ENCODE data around the gene CFAP68.

CFAP68 gene

DNA sequence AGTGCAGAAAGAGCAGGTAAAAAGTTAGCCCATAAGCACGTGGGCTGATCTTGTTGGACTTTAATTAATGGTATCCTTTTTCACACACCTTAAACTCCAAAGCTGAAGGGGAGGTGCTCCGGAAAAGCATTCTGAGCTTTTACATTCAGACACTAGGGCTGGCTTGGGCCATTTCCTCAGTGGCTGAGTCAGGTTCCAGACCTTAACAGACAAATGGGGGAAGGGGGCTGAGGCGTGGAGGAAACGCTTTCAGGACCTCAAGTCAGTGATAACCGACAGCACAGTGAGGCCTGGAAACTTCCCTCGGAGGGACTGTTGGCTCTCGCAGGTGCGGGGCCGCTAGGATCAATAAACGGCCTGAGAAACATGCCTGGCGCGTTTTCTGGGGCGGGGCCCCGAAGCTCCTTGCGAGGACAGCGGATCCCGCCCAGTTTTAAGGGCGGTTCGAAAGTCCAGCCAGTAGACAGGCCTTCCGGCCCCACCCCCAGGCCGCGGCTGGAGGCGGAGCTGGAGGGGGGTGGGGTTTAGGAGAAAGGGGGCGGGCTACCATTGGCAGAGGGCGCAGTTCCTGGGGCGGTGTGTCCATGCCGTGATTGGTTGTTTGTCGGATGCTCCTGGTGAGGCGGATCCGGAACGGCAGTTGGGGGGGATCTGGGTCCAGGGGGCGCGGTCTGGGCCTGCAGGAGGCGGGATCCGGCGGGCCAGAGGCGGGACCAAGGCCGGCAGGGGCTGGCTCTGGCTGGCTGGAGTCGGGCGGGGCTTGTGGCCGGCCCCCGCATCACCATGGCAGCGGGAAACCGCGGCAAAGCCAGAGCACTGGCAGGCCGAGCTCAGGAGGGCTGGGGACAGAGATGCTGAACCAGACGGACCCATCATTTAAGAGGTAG lies 47.4 kb downstream of the CFAP68 start (continued):
- TF ChIP-seq, protein P1, sequence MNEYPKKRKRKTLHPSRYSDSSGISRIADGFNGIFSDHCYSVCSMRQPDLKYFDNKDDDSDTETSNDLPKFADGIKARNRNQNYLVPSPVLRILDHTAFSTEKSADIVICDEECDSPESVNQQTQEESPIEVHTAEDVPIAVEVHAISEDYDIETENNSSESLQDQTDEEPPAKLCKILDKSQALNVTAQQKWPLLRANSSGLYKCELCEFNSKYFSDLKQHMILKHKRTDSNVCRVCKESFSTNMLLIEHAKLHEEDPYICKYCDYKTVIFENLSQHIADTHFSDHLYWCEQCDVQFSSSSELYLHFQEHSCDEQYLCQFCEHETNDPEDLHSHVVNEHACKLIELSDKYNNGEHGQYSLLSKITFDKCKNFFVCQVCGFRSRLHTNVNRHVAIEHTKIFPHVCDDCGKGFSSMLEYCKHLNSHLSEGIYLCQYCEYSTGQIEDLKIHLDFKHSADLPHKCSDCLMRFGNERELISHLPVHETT (tag by site-specific recombination; IDR thresholded peaks at IDR 0.05): no peak
- TF ChIP-seq ZNF560 (tag by site-specific recombination; IDR thresholded peaks at IDR 0.05; ENCODE audit: borderline replicate concordance) (no peak), ZNF146 (tag by site-specific recombination; IDR thresholded peaks at IDR 0.05) (no peak), ZNF24 (tag by site-specific recombination; IDR thresholded peaks at IDR 0.05) (no peak), ZNF341 (tag by site-specific recombination; IDR thresholded peaks at IDR 0.05; ENCODE audit: low read depth) (peak; percentile 88), ZNF311 (tag by site-specific recombination; IDR thresholded peaks at IDR 0.05; ENCODE audit: borderline replicate concordance) (no peak), ZNF830 (tag by site-specific recombination; IDR thresholded peaks at IDR 0.05; ENCODE audit: low read depth) (no peak), ZNF223 (tag by site-specific recombination; IDR thresholded peaks at IDR 0.05) (no peak), ZNF791 (tag by site-specific recombination; IDR thresholded peaks at IDR 0.05) (no peak), BCL11B (tag by site-specific recombination; IDR thresholded peaks at IDR 0.05; ENCODE audit: low read depth) (no peak), ZEB2 (tag by site-specific recombination; IDR thresholded peaks at IDR 0.05) (no peak), KLF16 (tag by site-specific recombination; IDR thresholded peaks at IDR 0.05) (0 out of 2 replicates have a peak, but pooled peaks have one; percentile 15), ZNF501 (tag by site-specific recombination; IDR thresholded peaks at IDR 0.05) (no peak), ZNF404 (tag by site-specific recombination; IDR thresholded peaks at IDR 0.05) (no peak), ZFP37 (tag by site-specific recombination; IDR thresholded peaks at IDR 0.05) (no peak), ZNF354C (tag by site-specific recombination; IDR thresholded peaks at IDR 0.05; ENCODE audit: borderline replicate concordance, low read depth) (no peak), ZNF274 (IDR thresholded peaks at IDR 0.05; ENCODE audit: low read length) (no peak), ZNF274 (tag by site-specific recombination; IDR thresholded peaks at IDR 0.05; ENCODE audit: borderline replicate concordance) (no peak), PRDM1 (tag by site-specific recombination; IDR thresholded peaks at IDR 0.05) (no peak), ZNF221 (tag by site-specific recombination; IDR thresholded peaks at IDR 0.05; ENCODE audit: borderline replicate concordance) (no peak), ZBTB17 (tag by site-specific recombination; IDR thresholded peaks at IDR 0.05) (peak; percentile 69; the same call in 1 of the 2 replicates), HOXC10 (CRISPR knock-in tag; IDR thresholded peaks at IDR 0.05) (no peak), ZNF747 (tag by site-specific recombination; IDR thresholded peaks at IDR 0.05) (no peak)
- TF ChIP-seq, protein P2, sequence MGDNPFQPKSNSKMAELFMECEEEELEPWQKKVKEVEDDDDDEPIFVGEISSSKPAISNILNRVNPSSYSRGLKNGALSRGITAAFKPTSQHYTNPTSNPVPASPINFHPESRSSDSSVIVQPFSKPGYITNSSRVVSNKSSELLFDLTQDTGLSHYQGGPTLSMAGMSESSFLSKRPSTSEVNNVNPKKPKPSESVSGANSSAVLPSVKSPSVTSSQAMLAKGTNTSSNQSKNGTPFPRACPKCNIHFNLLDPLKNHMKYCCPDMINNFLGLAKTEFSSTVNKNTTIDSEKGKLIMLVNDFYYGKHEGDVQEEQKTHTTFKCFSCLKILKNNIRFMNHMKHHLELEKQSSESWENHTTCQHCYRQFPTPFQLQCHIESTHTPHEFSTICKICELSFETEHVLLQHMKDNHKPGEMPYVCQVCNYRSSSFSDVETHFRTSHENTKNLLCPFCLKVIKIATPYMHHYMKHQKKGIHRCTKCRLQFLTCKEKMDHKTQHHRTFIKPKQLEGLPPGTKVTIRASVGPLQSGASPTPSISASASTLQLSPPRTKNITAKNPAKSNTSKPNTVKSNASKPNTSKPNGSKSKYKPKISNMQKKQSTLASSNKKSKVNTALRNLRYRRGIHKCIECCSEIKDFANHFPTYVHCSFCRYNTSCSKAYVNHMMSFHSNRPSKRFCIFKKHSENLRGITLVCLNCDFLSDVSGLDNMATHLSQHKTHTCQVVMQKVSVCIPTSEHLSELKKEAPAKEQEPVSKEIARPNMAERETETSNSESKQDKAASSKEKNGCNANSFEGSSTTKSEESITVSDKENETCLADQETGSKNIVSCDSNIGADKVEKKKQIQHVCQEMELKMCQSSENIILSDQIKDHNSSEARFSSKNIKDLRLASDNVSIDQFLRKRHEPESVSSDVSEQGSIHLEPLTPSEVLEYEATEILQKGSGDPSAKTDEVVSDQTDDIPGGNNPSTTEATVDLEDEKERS (tag by site-specific recombination; IDR thresholded peaks at IDR 0.05): no peak
- TF ChIP-seq, protein P3, sequence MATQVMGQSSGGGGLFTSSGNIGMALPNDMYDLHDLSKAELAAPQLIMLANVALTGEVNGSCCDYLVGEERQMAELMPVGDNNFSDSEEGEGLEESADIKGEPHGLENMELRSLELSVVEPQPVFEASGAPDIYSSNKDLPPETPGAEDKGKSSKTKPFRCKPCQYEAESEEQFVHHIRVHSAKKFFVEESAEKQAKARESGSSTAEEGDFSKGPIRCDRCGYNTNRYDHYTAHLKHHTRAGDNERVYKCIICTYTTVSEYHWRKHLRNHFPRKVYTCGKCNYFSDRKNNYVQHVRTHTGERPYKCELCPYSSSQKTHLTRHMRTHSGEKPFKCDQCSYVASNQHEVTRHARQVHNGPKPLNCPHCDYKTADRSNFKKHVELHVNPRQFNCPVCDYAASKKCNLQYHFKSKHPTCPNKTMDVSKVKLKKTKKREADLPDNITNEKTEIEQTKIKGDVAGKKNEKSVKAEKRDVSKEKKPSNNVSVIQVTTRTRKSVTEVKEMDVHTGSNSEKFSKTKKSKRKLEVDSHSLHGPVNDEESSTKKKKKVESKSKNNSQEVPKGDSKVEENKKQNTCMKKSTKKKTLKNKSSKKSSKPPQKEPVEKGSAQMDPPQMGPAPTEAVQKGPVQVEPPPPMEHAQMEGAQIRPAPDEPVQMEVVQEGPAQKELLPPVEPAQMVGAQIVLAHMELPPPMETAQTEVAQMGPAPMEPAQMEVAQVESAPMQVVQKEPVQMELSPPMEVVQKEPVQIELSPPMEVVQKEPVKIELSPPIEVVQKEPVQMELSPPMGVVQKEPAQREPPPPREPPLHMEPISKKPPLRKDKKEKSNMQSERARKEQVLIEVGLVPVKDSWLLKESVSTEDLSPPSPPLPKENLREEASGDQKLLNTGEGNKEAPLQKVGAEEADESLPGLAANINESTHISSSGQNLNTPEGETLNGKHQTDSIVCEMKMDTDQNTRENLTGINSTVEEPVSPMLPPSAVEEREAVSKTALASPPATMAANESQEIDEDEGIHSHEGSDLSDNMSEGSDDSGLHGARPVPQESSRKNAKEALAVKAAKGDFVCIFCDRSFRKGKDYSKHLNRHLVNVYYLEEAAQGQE (tag by site-specific recombination; IDR thresholded peaks at IDR 0.05): no peak
- TF ChIP-seq, protein P4, sequence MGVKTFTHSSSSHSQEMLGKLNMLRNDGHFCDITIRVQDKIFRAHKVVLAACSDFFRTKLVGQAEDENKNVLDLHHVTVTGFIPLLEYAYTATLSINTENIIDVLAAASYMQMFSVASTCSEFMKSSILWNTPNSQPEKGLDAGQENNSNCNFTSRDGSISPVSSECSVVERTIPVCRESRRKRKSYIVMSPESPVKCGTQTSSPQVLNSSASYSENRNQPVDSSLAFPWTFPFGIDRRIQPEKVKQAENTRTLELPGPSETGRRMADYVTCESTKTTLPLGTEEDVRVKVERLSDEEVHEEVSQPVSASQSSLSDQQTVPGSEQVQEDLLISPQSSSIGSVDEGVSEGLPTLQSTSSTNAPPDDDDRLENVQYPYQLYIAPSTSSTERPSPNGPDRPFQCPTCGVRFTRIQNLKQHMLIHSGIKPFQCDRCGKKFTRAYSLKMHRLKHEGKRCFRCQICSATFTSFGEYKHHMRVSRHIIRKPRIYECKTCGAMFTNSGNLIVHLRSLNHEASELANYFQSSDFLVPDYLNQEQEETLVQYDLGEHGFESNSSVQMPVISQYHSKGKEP (tag by site-specific recombination; IDR thresholded peaks at IDR 0.05): no peak
- TF ChIP-seq, protein P5, sequence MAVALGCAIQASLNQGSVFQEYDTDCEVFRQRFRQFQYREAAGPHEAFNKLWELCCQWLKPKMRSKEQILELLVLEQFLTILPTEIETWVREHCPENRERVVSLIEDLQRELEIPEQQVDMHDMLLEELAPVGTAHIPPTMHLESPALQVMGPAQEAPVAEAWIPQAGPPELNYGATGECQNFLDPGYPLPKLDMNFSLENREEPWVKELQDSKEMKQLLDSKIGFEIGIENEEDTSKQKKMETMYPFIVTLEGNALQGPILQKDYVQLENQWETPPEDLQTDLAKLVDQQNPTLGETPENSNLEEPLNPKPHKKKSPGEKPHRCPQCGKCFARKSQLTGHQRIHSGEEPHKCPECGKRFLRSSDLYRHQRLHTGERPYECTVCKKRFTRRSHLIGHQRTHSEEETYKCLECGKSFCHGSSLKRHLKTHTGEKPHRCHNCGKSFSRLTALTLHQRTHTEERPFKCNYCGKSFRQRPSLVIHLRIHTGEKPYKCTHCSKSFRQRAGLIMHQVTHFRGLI (tag by site-specific recombination; IDR thresholded peaks at IDR 0.05): no peak
